Pons (tissue), 1 donor: Measurements from ENCODE around the gene TOP2B.
A peak's percentile ranks its signal among the peaks of the same experiment; 100 is the strongest.

Source experiments
- DNase-seq: peaks from one replicate; pipeline ENCODE4 v3.0.0-alpha.2; 2016; ENCODE audit warnings: low spot score

TOP2B gene

DNA sequence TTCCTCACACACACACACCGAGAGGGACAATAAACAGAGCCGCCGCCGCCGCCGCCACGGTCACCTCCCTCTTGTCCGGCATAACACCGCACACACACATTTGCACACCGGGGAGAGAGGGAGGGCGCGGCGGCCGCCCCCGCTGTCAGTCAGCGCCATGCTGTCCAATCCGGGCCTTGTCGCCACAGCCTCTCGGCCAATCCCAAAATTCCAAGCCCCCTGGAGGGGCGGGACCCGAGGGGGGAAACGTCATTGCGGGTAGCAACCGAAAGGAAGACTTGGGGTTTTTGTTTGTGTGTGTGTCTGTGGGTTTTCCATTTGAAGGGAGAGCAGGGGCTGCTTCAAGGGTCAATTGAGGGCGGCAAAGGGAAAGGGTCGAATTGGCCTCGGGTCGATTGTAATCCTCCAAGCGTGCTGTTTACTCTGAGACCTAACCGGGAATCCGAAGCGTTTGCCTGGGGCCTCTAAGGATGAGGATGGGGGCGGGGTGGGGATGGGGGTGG is at the start of gene TOP2B:
TOP2B (minus strand) TSS at position 96 of the 503 bp plus-strand sequence. CDS start 610 bp downstream, outside the sequence.
- DNase-seq: peak; percentile 99

GRCh38 chr3:25713341-25713985 is 48.8 kb upstream of the TOP2B start:
- no peak for DNase-seq

GRCh38 chr3:25711090-25711489 is 46.4 kb upstream of the TOP2B start:
- no peak for DNase-seq

GRCh38 chr3:25708036-25708435 is 43.3 kb upstream of the TOP2B start:
- DNase-seq: no peak

- no peak for DNase-seq
These were observed 42.7 kb upstream of the TOP2B start for GRCh38 chr3:25707268-25707926.

- DNase-seq: no peak
These were observed 41.5 kb upstream of the TOP2B start for GRCh38 chr3:25706213-25706612.

- DNase-seq: no peak
These were observed 32.8 kb upstream of the TOP2B start for GRCh38 chr3:25697553-25697952.

DNA sequence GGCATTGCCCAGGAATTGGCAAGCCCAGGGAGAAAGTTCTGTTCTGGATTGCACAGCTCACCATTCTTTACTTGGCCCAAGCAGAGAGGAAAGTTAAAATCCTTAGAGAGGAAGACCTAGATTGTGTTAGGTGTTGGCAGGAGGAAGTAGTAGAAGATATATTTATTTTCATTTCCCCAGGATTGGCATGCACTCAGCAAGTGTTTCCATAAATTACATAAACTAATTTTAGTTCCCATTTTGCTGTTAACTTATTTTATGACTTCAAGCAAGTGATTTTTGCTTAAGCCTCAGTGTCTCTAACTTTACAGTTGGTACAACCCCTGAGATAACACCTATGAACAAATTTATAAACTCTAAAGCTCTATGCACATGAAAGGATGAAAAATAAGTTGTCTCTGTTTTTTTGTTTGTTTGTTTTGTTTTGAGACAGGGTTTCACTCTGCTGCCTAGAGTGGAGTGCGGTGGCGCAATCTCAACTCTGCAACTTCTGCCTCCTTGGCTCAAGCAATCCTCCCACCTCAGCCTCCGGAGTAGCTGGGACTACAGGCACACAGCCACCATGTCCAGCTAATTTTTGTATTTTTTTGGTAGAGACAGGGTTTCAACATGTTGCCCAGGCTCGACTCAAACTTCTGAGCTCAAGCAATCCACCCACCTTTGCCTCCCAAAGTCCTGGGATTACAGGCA is 31.2 kb upstream of the TOP2B start:
- DNase-seq: no peak

- no peak for DNase-seq
These were observed 28.5 kb upstream of the TOP2B start for GRCh38 chr3:25693238-25693637.

DNA sequence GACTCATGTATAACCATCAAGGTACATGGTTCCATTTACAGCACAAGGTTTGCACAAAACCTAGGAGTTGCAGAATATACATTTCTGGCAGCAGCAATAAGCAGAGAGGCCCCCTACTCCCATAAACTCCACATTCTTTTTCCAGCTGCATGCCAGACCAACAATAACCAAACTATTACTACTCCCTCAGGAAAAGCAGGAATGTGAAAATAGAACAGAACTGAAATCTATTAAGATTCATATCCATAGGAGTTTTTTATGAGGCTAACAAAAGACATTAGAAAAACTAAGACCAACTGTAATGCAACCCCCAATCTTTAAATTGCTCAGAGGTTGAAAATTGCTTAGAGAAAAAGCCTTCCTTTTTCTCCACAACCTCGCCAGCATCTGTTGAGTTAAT is 27.6 kb upstream of the TOP2B start:
- no peak for DNase-seq

DNA sequence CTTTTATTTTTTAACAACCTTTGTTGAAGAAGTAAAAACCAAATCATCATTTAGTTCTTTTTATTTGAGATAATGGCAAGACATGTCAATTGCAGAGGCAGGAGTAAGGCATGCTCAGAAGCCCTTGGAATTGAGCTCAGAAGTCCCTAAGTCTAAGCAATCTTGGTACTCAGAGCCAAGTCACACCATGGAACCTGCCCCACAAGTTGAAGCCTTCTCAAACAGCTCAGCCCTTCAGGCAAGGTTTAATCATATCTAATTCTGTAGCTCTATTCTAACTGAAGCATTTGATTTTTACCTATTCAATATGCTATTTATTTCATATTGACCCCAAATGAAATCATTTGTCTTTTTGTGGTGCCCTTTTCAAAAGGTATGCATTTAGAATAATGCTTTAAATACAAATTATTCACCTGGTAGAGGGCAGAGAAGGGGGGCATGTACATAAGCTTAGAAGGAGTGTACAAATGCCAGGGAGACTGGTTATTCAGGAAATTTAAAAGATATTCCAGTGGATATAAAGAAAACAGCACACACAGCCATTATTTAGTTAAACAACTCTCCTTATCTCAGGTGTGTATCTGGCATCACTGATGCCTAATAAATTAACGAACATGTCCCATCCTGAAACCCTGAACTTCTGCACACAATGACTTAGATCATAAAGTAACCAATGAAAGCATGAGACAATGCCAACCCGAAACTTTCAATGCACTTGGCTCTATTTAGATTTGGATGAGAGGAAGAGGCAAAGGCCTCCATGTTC is 26.2 kb upstream of the TOP2B start:
- no peak for DNase-seq

DNA sequence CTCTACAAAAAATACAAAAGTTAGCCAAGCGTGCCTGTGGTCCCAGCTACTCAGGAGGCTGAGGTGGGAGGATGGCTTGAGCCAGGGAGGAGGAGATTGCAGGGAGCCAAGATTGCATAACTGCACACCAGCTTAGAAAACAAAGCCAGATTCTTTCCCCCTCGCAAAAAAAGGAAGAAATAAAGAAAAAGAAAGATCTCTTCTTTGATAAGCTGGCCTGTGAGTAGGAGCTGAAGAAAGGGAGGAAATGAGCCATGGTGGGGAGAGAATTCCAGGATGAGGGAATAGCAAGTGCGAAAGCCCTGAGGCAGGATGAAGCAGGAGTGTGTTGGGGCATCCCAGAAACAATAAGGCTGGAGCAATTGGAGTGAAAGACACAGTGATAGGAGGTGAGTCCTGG is 24.5 kb upstream of the TOP2B start:
- DNase-seq: no peak

- DNase-seq: no peak
These were observed 23.0 kb upstream of the TOP2B start for GRCh38 chr3:25687742-25688141.

DNA sequence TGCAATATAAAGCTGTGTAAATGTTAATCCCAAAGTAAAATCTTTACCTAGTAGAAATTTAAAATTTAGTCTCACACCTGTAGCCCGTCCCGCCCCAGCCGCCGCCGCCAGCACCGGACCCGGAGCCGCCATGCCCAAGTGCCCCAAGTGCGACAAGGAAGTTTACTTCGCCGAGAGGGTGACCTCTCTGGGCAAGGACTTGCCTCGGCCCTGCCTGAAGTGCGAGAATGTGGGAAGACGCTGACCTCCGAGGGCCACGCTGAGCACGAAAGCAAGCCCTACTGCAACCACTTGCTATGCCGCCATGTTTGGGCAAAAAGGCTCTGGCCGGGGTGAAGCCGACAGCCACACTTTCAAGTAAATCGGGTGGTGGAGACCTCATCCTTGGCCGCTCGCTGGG is 22.1 kb upstream of the TOP2B start:
- DNase-seq: no peak

DNA sequence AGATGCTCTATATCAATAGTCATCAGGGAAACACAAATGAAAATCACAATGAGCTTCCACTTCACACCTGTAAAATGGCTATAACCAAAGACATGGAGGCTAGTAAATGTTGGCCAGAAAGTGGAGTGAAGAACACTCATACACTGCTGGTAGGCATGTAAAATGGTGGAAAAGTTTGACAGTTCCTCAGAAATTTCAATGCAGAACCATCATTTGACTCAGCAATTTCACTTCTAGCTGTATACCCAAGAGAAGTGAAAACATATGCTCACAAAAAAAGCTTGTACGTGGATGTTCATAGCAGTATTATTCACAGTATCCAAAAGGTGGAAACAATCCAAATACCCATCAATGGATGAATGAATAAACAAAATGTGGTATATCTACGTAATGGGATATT is 19.2 kb upstream of the TOP2B start:
- no peak for DNase-seq

GRCh38 chr3:25683410-25683809 is 18.7 kb upstream of the TOP2B start:
- no peak for DNase-seq

GRCh38 chr3:25679642-25680302 is 15.1 kb upstream of the TOP2B start:
- DNase-seq: peak; percentile 61

DNA sequence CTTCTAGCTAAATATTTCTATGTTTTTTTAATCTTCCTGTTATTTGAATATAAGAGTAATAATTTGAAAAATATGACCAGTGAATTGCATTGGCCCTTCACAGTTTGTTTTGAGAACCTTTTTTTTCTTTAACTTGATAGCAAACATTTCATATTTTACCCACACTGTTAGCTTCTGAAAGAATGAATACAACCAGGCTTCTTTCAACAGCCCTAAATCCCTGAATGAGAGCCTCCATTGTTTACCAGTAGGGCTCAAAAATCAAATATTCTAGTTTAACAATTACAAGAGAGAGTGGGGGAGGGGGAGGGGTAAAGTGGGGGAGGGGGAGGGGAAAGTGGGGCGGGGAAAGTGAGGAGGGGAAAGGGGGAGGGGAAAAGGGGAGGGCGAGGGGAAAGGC is 14.5 kb upstream of the TOP2B start:
- peak; percentile 72 for DNase-seq

- no peak for DNase-seq
These were observed 13.9 kb upstream of the TOP2B start for GRCh38 chr3:25678581-25678980.

DNA sequence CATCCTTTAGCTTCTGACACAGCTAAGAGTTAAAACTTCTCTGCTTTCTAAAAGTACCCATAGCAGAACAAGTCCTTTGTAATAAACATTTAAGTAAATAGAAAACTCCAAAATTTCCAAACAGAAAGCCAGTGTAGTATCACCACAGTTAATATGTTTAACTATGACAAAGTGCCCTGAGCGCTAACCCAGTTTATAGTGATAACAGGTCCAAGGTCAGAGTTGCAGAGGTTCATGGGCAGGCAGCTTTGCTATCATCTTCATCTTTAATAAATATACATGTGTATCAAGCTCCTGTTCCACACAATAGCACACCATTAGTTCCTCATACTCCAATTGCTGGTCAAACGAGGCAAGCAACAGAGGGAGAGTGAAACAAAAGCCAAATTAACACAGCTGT is 12.4 kb upstream of the TOP2B start:
- DNase-seq: no peak

GRCh38 chr3:25674670-25675069 is 10.0 kb upstream of the TOP2B start:
- DNase-seq: no peak

GRCh38 chr3:25673738-25674298 is 9.1 kb upstream of the TOP2B start:
- DNase-seq: no peak
